ENCODE measurements around the gene NPPC. TPM values are rescaled to one million over a fixed set of nuclear protein-coding genes. Genes with fewer than 3 reads are reported as not detected.
"Not testable (repeated sequence)": the region's sequence is repeated elsewhere in the genome, so short reads cannot be mapped to it uniquely, and the experiment has no call there.

Gene NPPC
- total RNA-seq, 1 donor from 2014 or later = not detected

GRCh38 chr2:231887756-231888155, 38.4 kb downstream of the NPPC start:
- H3K4me3 ChIP-seq (ENCODE audit: low read depth, low read length) = no peak overlapping the region
- DNase-seq (ENCODE audit: low read depth) = no peak
- TF ChIP-seq CTCF (conservative IDR thresholded peaks at IDR 0.05; ENCODE audit: low read depth, low read length) = no peak

GRCh38 chr2:231886071-231886681, 40.0 kb downstream of the NPPC start:
- DNase-seq (ENCODE audit: low read depth) = no peak
- no peak for TF ChIP-seq CTCF (conservative IDR thresholded peaks at IDR 0.05; ENCODE audit: low read depth, low read length)
- H3K4me3 ChIP-seq (ENCODE audit: low read depth, low read length) = no peak overlapping the region

DNA sequence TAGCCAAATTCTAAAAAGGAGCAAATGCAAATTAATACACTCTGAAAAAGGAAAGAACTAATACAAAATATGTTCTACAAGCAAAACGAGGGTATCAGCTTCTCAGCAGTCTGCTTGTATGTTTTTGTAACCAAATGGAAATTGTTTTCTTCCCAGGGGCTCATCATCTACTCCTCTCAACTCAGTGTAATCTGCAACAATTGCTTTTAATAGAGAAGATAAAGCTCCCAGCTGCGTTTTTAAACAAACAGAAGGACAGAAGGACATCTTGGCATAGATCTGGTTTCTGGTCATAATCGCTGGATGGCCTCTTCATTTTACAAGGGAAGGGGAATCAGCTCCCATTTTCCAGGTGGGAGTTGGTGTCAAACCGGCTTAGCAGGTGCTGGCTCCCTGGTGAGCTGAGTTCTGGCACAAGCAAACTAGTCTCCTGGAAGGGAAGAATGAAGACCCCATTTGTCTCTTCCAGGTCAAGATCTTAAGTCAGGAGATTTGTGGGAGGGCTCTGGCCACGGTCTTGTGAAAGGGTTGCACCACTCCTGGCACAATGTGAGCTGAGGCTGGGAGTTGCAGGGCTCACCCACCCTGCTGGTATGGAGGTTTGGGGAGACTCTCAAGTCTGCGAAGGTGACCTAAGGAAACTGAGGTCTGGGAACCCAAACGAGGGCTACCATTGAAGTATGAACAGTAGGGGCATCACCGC, 41.6 kb downstream of the NPPC start:
- H3K4me3 ChIP-seq (ENCODE audit: low read depth, low read length) = no peak overlapping the region
- TF ChIP-seq CTCF (conservative IDR thresholded peaks at IDR 0.05; ENCODE audit: low read depth, low read length) = no peak
- no peak for DNase-seq (ENCODE audit: low read depth)

DNA sequence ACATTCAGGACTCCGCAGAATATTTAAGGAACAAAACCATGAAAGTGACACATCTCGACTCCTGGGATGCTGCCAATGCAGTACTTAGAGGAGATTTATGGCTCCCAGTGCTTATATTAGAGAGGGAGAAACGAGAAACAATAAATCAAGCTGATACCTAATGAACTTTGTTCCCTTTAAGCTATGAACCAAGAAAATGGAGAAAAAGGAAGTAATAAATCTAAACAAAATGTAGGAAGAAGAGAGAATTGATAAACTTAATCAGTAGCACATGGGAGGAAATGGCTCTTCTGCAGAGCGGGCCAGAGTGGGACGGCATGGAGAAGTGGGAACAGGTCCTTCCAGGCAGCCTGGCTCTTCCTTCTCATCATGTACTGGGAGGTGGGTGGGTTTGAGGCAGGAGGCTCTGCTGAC, 42.7 kb downstream of the NPPC start:
- no peak for DNase-seq (ENCODE audit: low read depth)
- TF ChIP-seq CTCF (conservative IDR thresholded peaks at IDR 0.05; ENCODE audit: low read depth, low read length) = no peak

DNA sequence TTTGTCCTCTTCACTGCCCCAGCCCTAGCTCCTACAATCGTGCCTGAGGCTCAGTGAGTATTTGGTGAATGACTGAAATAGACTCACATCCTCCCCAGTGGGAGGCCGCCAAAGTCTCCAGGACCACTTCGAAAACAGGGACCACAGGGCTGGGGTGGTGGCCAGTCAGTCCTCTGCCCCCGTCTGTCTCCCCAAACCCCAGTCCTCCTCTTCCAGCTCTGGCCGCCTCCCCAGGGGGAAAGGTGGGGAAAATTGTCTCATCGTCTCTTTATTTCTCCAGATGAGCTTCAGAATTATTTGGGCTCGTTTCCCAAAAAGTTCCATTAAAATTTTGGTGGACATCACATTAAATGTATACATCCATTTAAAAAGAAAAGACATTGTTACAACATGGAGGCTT, 43.5 kb downstream of the NPPC start:
- no peak for DNase-seq (ENCODE audit: low read depth)
- no peak overlapping the region for H3K4me3 ChIP-seq (ENCODE audit: low read depth, low read length)
- TF ChIP-seq CTCF (conservative IDR thresholded peaks at IDR 0.05; ENCODE audit: low read depth, low read length) = no peak

More for the DNA sequence above, 42.7 kb downstream of the NPPC start:
- H3K4me3 ChIP-seq (ENCODE audit: low read depth, low read length) = no peak overlapping the region

DNA sequence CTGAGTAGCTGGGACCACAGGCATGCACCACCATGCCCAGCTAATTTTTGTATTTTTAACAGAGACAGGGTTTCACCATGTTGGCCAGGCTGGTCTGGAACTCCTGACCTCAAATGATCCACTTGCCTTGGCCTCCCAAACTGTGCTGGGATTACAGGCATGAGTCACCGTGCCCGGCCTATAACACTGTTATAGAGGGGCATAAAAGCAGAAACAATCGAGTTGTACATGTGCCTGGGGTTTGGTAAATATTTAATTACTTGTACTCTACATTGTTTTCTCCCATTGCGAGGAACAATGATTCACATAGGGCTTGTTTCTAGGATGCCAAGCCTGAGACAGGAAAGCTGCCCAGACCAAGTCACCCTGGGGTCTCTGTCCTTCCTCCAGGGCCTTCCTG, 45.8 kb downstream of the NPPC start:
- DNase-seq (ENCODE audit: low read depth) = peak; percentile 75
- H3K4me3 ChIP-seq (ENCODE audit: low read depth, low read length) = not testable (repeated sequence)

DNA sequence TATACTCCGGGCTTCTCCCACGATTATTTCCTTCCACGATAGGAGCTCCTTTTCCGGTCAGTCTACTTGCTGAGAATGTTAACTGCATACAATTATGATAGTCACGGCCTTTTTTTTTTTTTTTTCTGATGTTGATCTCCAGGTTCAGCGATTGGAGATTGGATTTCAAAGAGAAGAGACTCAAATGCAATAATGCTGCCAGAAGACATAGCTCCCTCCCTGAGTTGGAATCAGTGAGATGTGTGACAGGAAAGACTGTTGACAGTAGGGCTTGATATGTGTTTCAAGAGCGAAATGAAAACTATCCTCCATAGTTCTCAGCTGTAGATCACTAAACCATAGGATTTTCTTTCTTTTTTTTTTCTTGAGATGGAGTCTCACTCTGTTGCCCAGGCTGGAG, 47.0 kb downstream of the NPPC start:
- no peak overlapping the region for H3K4me3 ChIP-seq (ENCODE audit: low read depth, low read length)
- DNase-seq (ENCODE audit: low read depth) = no peak
- no peak for TF ChIP-seq CTCF (conservative IDR thresholded peaks at IDR 0.05; ENCODE audit: low read depth, low read length)

All from epithelial cell of proximal tubule (primary cell).